HG03571 (cell line): ENCODE measurements around the gene MROH7.

Experiments used
- ATAC-seq: cut with Tn5 transposase; IDR thresholded peaks from one replicate; pipeline ENCODE4 v1.9.1; 2021; ENCODE audit not compliant: unreplicated experiment

MROH7 gene

GRCh38 chr1:54649921-54650320 is 8.3 kb downstream of the MROH7 start:
- ATAC-seq: no peak

GRCh38 chr1:54650417-54650816 is 8.8 kb downstream of the MROH7 start:
- no peak for ATAC-seq

GRCh38 chr1:54651608-54652007 is 10.0 kb downstream of the MROH7 start:
- ATAC-seq: no peak

- ATAC-seq: no peak
These were observed 10.6 kb downstream of the MROH7 start for GRCh38 chr1:54652168-54652567.

- ATAC-seq: no peak
These were observed 11.4 kb downstream of the MROH7 start for GRCh38 chr1:54653036-54653435.

GRCh38 chr1:54658164-54658913 is 16.8 kb downstream of the MROH7 start:
- no peak for ATAC-seq

GRCh38 chr1:54663725-54664124 is 22.1 kb downstream of the MROH7 start:
- no peak for ATAC-seq

GRCh38 chr1:54664364-54664763 is 22.8 kb downstream of the MROH7 start:
- no peak for ATAC-seq

- ATAC-seq: no peak
These were observed 24.3 kb downstream of the MROH7 start for GRCh38 chr1:54665852-54666251.

- ATAC-seq: no peak
These were observed 24.7 kb downstream of the MROH7 start for GRCh38 chr1:54666333-54666732.

GRCh38 chr1:54667797-54668196 is 26.2 kb downstream of the MROH7 start:
- ATAC-seq: no peak

GRCh38 chr1:54668567-54668966 is 27.0 kb downstream of the MROH7 start:
- no peak for ATAC-seq

- ATAC-seq: no peak
These were observed 30.5 kb downstream of the MROH7 start for GRCh38 chr1:54671985-54672608.

- no peak for ATAC-seq
These were observed 37.4 kb downstream of the MROH7 start for GRCh38 chr1:54678776-54679643.

- ATAC-seq: no peak
These were observed 38.1 kb downstream of the MROH7 start for GRCh38 chr1:54679706-54680105.

GRCh38 chr1:54680387-54680786 is 38.8 kb downstream of the MROH7 start:
- ATAC-seq: no peak

GRCh38 chr1:54681358-54681757 is 39.8 kb downstream of the MROH7 start:
- ATAC-seq: no peak

- no peak for ATAC-seq
These were observed 41.9 kb downstream of the MROH7 start for GRCh38 chr1:54683453-54683852.

- no peak for ATAC-seq
These were observed 43.8 kb downstream of the MROH7 start for GRCh38 chr1:54685335-54685905.

GRCh38 chr1:54686155-54686554 is 44.6 kb downstream of the MROH7 start:
- no peak for ATAC-seq

GRCh38 chr1:54694771-54695170 is 53.2 kb downstream of the MROH7 start:
- no peak for ATAC-seq
